SK-N-MC (cell line): ENCODE data around the gene VWA5B2.

ENCODE experiments used
- EZH2 ChIP-seq: fragments of 200-600 bp; sonication (generic); IDR thresholded peaks from one replicate; pipeline ENCODE4 v1.6.1; 2017; ENCODE audit warnings: antibody characterized with exemption
- FOXP2 ChIP-seq: optimal IDR thresholded peaks from 2 replicates; pipeline ENCODE3; 2011; ENCODE audit warnings: mild to moderate bottlenecking, moderate library complexity; ENCODE audit not compliant: insufficient read depth; ENCODE audit errors: extremely low read length, control extremely low read depth
- POLR2AphosphoS5 ChIP-seq: IDR thresholded peaks from 2 replicates; pipeline ENCODE4 v1.6.1; 2012; ENCODE audit warnings: mild to moderate bottlenecking, low read depth, low read length, borderline replicate concordance

DNA sequence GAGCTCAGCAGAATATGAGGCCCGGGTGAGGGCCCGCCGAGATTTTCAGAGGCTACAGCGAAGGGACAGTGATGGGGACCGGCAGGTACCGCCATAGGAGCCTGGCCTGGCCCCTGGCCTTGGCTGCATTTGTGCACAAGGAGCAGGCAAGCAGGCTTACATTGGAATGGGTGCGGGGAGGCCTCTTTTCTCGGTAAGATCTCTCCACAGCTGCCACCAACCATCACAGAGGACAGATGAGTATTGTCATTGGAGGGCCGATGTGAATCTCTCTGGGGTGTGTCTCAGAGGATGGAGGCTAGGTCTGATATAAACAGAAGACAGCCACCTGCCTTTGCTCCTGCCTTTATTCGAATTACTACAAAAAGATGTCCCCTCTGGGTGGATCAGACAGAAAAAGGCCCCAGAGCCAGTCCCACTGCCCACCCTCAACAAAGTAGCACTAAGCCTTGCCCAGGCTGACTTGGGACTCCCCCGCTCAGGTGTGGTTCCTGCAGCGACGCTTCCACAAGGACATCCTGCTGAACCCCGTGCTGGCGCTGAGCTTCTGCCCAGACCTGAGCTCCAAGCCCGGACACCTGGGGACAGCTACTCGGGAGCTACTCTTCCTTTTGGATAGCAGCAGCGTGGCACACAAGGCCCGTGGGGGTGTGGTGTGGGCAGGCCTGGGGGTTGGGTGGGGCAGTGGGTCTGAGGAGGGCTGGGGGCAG, 5.4 kb downstream of the VWA5B2 start:
- no peak for TF ChIP-seq POLR2AphosphoS5
- no peak for TF ChIP-seq EZH2
- TF ChIP-seq FOXP2, result no peak
